HG03175 (cell line): Measurements from ENCODE around the gene WDR93.

ENCODE experiments used
- ATAC-seq: cut with Tn5 transposase; IDR thresholded peaks from one replicate; pipeline ENCODE4 v1.9.1; 2021; ENCODE audit warnings: mild to moderate bottlenecking, moderate library complexity; ENCODE audit not compliant: unreplicated experiment

WDR93 gene

GRCh38 chr15:89690276-89691218 is at the start of gene WDR93, which contains the start of gene PEX11A:
Gene WDR93 (plus strand): TSS chr15:89690811. CDS start chr15:89701747, 10,936 bp downstream.
Gene PEX11A (minus strand): TSS chr15:89690754. CDS start chr15:89690632, 122 bp downstream.
- ATAC-seq = peak; percentile 96

DNA sequence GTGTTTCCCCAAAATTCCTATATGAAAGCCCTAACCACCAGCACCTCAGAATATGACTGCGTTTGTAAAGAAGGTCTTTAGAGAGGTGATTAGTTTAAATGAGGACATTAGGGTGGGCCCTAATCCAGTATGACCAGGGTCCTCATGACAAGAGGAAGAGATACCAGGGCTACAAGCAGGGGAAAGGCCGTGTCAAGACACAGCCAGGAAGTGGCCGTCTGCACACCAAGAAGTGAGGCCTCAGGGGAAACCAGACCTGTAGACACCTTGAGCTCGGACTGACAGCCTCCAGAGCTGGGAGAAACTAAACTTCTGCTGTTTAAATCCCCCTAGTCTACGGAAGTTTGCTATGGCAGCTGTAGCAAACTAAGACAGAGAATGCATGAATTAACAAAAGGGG is 49.6 kb upstream of the WDR93 start:
- ATAC-seq = no peak

DNA sequence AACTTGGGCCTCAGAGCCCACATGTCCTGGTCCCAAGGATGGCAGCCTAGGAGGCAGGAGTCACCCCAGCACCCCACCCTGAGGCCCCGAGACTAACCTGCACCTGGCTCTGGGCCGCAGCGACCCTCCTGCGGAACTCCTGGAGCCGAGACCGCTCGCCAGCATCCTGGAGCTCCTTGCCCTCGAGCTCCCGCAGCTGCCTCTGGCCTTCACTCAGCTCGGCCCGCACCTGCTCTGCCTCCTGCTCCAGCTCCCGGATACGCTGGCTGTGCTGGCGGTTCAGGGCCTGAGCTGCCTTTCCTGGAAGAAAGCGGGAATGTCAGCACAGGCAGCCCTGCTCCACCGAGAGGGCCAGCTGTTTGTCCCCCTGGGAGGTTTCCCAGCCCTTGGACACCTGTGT is 48.5 kb upstream of the WDR93 start:
- ATAC-seq = no peak

GRCh38 chr15:89645680-89646079 is 44.9 kb upstream of the WDR93 start:
- no peak for ATAC-seq

GRCh38 chr15:89646416-89647141 is 44.0 kb upstream of the WDR93 start:
- ATAC-seq = no peak

GRCh38 chr15:89647191-89647851 is 43.3 kb upstream of the WDR93 start:
- ATAC-seq = peak; percentile 58

GRCh38 chr15:89648106-89649012 is 42.3 kb upstream of the WDR93 start:
- no peak for ATAC-seq

DNA sequence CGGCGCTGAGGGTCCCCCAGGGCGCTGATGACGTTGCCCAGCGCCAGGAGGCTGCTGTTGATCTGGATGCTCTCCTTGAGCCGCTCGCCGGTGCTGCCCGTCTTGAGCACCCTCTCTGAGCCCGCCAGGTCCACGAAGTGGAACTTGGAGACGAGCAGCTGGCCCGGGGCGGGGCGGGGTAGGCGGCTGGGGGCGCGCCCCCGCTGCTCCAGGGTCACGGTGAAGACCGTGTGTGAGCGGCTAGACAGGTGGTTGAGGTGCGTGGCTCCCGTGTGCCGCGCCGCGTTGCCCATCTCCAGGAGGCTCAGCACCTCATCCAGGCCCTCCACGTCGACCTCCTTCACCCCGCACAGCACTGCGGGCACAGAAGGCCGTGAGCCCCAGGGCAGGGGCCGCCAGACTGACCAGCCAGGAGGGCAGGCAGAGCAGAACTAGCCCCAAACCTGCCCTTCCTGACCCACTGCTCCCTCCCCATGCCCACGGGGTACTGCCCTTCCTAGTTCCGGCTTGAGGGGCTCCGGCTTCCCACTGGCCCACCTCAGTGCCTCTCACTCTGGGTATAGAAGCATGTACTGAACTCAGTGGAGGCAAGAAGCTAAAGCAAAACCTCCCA is 41.5 kb upstream of the WDR93 start:
- no peak for ATAC-seq

- ATAC-seq = no peak
These were observed 40.9 kb upstream of the WDR93 start for GRCh38 chr15:89649716-89650115.

DNA sequence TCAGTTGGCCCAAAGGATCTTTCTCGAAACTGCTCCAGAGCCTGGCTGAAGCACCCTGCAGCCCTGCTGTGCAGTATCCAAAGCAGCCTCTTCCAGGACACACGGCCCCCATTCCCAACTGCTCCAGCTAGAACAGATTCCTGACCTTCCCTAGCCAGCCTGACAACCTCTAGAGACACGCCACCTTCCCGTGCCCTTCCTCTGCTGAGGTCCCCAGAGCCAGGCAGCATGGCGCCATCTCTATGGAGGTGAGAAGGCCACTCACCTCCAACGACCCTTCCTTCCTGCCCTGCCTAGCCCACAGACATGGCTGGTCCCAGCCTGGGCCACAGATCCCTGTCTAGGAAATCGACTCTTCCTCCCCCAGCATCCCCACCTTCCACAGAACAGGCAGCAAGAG is 38.5 kb upstream of the WDR93 start:
- ATAC-seq = no peak

GRCh38 chr15:89652666-89653065 is 37.9 kb upstream of the WDR93 start:
- no peak for ATAC-seq

GRCh38 chr15:89653578-89653977 is 37.0 kb upstream of the WDR93 start:
- no peak for ATAC-seq

DNA sequence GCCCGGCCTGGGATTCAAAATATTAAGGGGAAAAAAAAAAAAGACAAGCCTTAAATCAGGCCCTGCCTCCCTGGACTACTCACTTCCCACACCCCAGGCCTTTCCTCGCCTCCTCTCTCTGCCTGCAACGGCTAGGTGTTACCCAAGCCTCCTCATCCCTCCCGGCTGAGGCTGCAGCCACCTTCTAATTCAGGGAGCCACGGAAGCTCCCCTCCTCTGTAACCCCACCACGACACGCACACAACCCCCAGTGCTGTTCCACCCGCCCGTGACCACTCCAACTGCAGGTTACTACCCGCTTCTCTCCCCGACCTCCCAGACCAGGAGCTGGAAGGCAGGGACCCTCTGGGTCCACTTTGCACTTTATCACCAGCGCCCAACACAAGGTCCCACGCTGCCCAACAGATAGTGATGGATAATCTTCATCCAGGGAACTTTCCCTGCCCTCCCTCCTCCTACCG is 36.3 kb upstream of the WDR93 start:
- ATAC-seq = no peak

GRCh38 chr15:89654847-89655805 is 35.5 kb upstream of the WDR93 start, which contains the start of gene KIF7:
Gene KIF7 (minus strand): TSS chr15:89655467. CDS start chr15:89652930, 2,537 bp downstream.
- ATAC-seq = no peak

DNA sequence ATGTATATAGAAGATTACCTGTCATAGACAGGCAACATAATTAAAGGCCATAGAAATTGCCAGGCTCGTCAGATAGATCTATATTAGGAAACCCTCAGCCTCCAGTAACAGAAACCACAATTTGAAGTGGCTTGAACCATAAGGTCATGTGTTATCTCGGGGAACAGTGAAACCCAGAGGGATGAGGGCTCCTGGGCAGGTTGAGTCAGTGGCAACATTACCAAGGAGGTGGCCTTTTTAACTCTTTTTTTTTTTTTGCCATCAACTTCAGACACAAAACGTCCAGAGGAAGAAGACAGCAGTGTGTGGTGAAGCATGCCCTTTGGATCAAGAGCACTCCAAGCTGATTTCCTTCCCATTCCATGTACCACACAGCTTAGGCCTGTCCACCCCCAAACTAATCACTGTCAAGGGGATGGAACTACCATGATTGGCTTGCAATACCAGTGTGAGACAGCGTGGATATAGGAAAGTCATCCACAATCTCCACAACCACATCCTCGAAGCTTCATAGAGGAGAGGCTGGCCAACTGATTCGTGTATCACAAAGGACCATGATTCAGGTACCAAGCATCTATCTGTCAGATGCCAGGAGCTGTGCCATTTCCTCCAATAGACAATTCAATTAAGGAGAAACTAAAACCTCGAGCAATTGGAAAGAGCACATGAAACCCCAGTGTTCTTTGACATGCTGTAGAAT is 34.3 kb upstream of the WDR93 start:
- ATAC-seq = no peak

- ATAC-seq = no peak
These were observed 32.9 kb upstream of the WDR93 start for GRCh38 chr15:89657686-89658200.

DNA sequence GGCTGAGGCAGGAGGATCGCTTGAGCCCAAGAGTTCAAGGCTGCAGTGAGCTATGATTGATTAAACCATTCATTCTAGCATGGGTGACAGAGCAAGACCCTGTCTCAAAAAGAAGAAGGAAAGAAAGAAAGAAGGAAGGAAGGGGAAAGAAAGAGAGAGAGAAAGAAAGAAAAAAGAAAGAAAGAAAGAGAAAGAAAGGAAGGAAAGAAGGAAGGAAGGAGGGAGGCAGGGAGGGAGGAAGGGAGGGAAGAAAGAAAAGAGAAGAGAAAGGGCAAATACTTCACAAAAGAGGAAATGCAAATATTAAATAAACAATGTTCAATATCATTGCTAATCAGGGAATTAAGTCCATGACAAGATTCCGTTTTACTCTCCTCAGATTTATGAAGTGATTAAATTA is 31.3 kb upstream of the WDR93 start:
- ATAC-seq = no peak

GRCh38 chr15:89660556-89660955 is 30.1 kb upstream of the WDR93 start:
- ATAC-seq = no peak
